HFF-Myc (cell line): ENCODE data around the gene SLC41A1.

Source experiments
- DNase-seq: peaks from one replicate; pipeline ENCODE4 v3.0.0-alpha.2; 2011; ENCODE audit warnings: low read depth; ENCODE audit errors: extremely low read depth
- H3K4me3 ChIP-seq: replicated peaks from 2 replicates; pipeline ENCODE4 v1.5.1; 2011; ENCODE audit warnings: low read depth, mild to moderate bottlenecking, control low read depth, low read length
- CTCF ChIP-seq: IDR thresholded peaks from 2 replicates; pipeline ENCODE4 v1.5.1; 2012; ENCODE audit warnings: mild to moderate bottlenecking, low read depth, low read length, control low read depth; ENCODE audit errors: missing control alignments

SLC41A1 gene

GRCh38 chr1:205849619-205850355 lies 36.8 kb upstream of the SLC41A1 start, which contains the start of gene PM20D1:
Gene PM20D1 (minus strand): TSS chr1:205850132. CDS start chr1:205850072, 60 bp downstream.
- DNase-seq: peak; percentile 40

DNA sequence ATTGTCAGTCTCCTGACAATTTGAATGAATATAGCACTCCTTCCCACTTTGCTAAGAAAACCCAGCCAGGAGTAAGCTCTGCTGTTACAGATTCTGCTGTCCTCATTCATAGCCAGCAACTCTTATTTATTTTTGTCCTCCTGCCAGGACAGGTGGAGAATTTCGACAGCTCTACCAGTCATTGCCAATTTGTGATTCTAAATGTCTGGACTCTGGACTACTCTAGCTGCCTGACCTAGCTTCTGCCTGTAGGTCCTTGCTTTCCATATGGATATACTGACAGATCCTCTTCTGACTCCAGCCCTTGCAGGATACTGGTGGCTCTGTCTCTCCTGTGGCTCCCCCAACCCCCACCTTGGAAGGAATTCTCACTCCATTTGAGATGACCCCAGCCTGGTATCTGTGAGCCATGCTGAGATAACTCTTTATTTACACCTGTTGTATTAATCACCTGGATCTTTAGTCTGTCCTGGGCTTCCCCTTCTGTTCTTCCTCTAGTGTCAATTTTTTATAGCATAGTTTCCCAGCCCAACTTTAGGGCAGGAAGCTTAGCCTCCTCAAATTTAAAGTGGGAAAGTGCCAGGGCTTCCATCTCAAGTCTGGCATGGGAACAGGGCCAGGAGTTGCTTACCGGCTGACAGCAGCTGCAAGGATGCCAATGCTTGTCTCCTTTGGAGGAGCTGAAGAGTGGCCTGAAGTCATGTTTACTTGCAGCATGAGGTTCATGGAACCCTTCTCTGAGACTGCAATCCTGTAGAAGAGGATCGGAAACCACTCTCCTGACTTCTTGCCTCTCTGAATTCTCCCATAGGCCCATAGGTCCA lies 30.2 kb upstream of the SLC41A1 start:
- DNase-seq: no peak
- TF ChIP-seq CTCF: no peak
- H3K4me3 ChIP-seq: no peak overlapping the region

More at GRCh38 chr1:205849619-205850355, 36.8 kb upstream of the SLC41A1 start, which contains the start of gene PM20D1:
- peak within 1 kb of the TSS; percentile 23 for H3K4me3 ChIP-seq
- TF ChIP-seq CTCF: no peak

- no peak for TF ChIP-seq CTCF
- H3K4me3 ChIP-seq: no peak overlapping the region
- no peak for DNase-seq
These were observed 29.2 kb upstream of the SLC41A1 start for GRCh38 chr1:205842229-205842628.

DNA sequence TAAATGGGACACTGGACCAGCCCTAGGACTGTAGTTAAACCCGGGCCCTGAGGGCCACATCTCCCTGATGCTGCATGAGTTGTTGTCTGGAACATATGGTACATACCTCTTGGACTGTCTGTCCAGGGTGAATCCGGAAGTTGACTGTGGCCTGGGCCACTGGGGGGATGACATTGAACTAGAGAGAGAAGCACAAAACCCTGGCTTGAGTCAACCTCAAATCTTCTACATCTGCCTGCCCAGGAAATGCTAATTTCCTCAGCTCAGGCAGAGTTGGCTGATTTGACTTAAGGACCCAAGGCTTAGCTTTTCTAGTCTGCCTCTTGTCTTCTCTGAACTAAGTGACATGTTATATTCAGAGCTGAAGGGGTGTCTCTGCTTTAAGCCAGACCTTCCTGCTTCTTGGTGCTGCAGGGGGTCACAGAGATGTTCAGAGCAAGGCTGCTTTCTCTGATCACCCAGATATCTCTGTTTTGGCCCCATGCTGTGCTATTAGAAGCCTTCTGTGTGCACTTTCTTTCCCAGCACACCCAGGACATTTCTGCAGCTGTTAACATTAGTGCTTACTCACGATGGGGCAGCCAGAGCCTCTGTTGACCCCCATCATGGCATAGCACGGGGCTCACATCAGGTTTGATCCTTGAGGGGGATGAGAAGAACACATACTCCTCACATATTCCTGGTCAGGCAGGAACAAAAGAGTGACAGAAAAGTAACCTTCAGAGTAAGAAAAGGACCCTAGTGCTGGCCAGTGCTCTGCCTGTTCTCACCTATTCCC lies 27.3 kb upstream of the SLC41A1 start:
- TF ChIP-seq CTCF: no peak
- no peak for DNase-seq

GRCh38 chr1:205837382-205837970 lies 24.5 kb upstream of the SLC41A1 start:
- no peak for DNase-seq
- H3K4me3 ChIP-seq: no peak overlapping the region
- no peak for TF ChIP-seq CTCF

More for the DNA sequence above, 27.3 kb upstream of the SLC41A1 start:
- H3K4me3 ChIP-seq: no peak overlapping the region

DNA sequence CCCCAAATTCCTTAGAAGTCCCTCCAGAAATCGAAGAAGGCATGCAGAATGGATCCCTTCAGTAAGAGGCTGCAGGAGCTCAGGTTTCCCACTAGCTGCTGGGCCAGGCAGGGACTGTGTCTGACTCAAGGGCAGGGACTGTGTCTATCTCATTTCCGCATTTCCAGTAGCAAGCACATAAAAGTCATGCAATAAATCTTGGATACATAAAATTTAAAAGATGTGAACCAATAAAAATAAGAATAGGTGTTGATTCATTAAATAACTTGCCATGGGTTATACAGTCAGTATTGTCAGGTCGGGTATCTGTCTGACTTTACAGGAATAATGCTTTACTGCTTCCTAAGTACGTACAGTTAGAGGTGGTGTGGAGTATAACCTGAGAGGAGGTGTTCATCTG lies 21.8 kb upstream of the SLC41A1 start:
- TF ChIP-seq CTCF: no peak
- DNase-seq: no peak
- no peak overlapping the region for H3K4me3 ChIP-seq
